Type B pancreatic cell (in vitro differentiated cells): ENCODE results near the gene HOXC10. TPM values are rescaled to one million over a fixed set of nuclear protein-coding genes. Genes with fewer than 3 reads are reported as not detected.

Source experiments
- DNase-seq: peaks from one replicate; pipeline ENCODE4 v3.0.0; 2021; ENCODE audit warnings: mixed read lengths; ENCODE audit not compliant: unreplicated experiment; ENCODE audit errors: extremely low spot score
- H3K27ac Mint-ChIP-seq: 2 replicates; pipeline ENCODE4 v1.8.0; 2021; ENCODE audit warnings: mild to moderate bottlenecking, mixed read lengths
- H3K27me3 Mint-ChIP-seq: 2 replicates; pipeline ENCODE4 v1.8.0; 2021; ENCODE audit warnings: mixed read lengths
- H3K36me3 Mint-ChIP-seq: 2 replicates; pipeline ENCODE4 v1.8.0; 2021; ENCODE audit warnings: mixed read lengths
- H3K4me1 Mint-ChIP-seq: one replicate; pipeline ENCODE4 v1.8.0; 2021; ENCODE audit warnings: mixed read lengths; ENCODE audit not compliant: unreplicated experiment
- H3K4me3 Mint-ChIP-seq: 2 replicates; pipeline ENCODE4 v1.8.0; 2021; ENCODE audit warnings: mild to moderate bottlenecking, mixed read lengths
- H3K9me3 Mint-ChIP-seq: 2 replicates; pipeline ENCODE4 v1.8.0; 2021; ENCODE audit warnings: mixed read lengths
- total RNA-seq: library from RNA; stranded (reverse); gene quantifications from 2 replicates; pipeline ENCODE4 v1.2.1, GENCODE V29; 2021; ENCODE audit warnings: low replicate concordance
- TF ChIP-seq, protein P1 (sequence below): fragments of 200-600 bp; sonication (generic); conservative IDR thresholded peaks from 2 replicates; pipeline ENCODE4 v1.5.0; 2021; ENCODE audit warnings: antibody characterized with exemption, mild to moderate bottlenecking

The HOXC10 gene
- total RNA-seq, 1 donor from 2014 or later: not detected

DNA sequence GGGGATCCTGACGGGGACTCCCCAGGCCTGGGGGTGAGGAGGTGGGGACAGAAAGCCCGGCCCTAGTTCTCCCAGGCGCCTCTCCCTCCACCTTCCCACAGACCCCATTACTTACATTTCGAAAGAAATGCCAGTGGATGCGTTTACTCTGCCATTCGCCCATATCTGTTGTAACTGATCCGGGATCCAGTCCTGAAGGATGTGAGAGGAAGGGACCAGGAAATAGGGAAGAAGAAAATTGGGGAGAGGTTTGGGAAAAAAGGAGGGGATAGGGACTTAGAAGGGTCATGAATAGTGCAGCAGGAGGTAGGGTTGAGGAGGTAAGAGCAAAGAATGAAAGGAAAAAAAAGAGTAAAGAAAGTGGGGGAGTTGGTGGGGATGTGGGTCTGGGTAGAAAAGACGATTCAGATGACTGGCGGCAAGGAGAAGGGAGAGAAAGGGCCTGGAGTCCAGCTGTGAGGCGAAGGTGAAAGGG, 29.1 kb upstream of the HOXC10 start:
- no peaks in the 10 kb centered on the region for H3K9me3 Mint-ChIP-seq
- no peak overlapping the region for H3K27ac Mint-ChIP-seq
- DNase-seq: no peak
- H3K36me3 Mint-ChIP-seq: no peaks in the 10 kb centered on the region
- TF ChIP-seq, protein P1, sequence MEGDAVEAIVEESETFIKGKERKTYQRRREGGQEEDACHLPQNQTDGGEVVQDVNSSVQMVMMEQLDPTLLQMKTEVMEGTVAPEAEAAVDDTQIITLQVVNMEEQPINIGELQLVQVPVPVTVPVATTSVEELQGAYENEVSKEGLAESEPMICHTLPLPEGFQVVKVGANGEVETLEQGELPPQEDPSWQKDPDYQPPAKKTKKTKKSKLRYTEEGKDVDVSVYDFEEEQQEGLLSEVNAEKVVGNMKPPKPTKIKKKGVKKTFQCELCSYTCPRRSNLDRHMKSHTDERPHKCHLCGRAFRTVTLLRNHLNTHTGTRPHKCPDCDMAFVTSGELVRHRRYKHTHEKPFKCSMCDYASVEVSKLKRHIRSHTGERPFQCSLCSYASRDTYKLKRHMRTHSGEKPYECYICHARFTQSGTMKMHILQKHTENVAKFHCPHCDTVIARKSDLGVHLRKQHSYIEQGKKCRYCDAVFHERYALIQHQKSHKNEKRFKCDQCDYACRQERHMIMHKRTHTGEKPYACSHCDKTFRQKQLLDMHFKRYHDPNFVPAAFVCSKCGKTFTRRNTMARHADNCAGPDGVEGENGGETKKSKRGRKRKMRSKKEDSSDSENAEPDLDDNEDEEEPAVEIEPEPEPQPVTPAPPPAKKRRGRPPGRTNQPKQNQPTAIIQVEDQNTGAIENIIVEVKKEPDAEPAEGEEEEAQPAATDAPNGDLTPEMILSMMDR: no peak
- peaks cover 98% of the 10 kb centered on the region for H3K27me3 Mint-ChIP-seq
- no peak overlapping the region for H3K4me3 Mint-ChIP-seq
- H3K4me1 Mint-ChIP-seq: no peaks in the 10 kb centered on the region

DNA sequence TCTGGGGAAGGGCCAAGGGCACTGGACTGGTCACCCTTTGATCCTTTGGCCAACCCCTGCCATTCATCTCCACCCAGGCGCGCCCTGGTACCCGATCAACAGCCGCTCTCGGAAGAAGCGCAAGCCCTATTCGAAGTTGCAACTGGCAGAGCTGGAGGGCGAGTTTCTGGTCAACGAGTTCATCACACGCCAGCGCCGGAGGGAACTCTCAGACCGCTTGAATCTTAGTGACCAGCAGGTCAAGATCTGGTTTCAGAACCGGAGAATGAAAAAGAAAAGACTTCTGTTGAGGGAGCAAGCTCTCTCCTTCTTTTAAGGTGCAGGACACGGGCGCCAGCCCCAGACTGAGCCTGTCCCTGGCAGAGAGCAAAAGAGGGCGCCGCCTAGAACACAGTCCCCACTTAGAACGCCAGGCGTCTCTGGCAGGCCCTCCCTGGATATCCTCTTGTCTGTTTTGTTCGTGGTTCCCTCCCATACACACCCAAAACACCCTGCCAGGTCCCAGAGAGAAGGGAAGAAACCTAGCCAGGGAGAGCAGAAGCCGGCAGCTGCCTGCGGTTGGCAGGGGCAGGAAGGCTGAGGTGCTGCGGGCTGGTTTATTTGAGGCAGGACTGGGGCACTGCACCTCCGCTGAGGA, 28.6 kb upstream of the HOXC10 start:
- no peak overlapping the region for H3K4me3 Mint-ChIP-seq
- no peaks in the 10 kb centered on the region for H3K4me1 Mint-ChIP-seq
- H3K27ac Mint-ChIP-seq: no peak overlapping the region
- DNase-seq: no peak
- no peaks in the 10 kb centered on the region for H3K9me3 Mint-ChIP-seq
- H3K27me3 Mint-ChIP-seq: peaks cover 97% of the 10 kb centered on the region
- no peaks in the 10 kb centered on the region for H3K36me3 Mint-ChIP-seq
- TF ChIP-seq, protein P1: no peak

GRCh38 chr12:53956914-53957536, 27.9 kb upstream of the HOXC10 start:
- H3K27me3 Mint-ChIP-seq: peaks cover 97% of the 10 kb centered on the region
- no peaks in the 10 kb centered on the region for H3K4me1 Mint-ChIP-seq
- H3K9me3 Mint-ChIP-seq: no peaks in the 10 kb centered on the region
- TF ChIP-seq, protein P1: no peak
- no peak overlapping the region for H3K4me3 Mint-ChIP-seq
- H3K36me3 Mint-ChIP-seq: no peaks in the 10 kb centered on the region
- no peak overlapping the region for H3K27ac Mint-ChIP-seq
- no peak for DNase-seq

DNA sequence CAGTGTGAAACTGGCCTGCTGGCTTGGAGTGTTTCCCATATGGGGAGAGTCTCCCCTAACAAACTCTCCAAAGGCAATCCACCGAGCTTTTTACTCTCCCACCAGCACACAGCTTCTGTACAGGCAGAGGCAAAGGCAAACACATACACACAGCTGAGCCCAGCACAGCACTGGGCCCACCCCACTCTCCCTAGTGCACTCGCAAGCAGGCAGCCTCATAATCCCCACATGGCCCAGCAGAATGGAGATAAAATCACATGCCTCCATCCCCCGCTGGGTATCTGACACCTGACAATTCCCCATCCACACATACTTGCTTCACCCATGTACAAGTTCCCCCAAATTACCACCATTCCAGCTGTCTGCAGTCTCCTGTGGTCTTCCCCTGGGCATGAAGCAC, 26.8 kb upstream of the HOXC10 start:
- no peak for DNase-seq
- Mint-ChIP-seq H3K9me3 (no peaks in the 10 kb centered on the region), H3K36me3 (no peaks in the 10 kb centered on the region), H3K27me3 (peaks cover 97% of the 10 kb centered on the region), H3K4me1 (no peaks in the 10 kb centered on the region), H3K27ac (no peak overlapping the region), H3K4me3 (no peak overlapping the region)
- TF ChIP-seq, protein P1: no peak

DNA sequence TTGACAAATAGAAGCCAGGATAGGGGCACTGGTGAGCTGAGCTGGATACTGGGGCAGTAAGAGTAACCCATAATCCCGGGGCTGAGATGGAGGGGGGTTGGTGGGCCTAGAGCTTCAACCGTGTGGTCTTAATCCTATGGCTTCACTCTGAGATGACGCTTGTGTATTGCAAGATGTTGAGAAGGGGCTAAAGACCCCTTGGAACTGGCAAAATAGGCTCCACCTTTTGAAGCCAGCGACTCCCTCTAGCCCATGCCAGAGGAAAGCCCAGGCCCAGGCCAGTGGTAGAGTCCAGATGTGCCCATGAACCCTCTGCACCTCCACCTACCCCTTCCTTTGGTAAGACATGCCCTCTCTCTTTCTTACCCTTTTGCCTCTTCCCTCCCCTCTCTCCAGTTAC, 25.6 kb upstream of the HOXC10 start:
- DNase-seq: no peak
- H3K36me3 Mint-ChIP-seq: no peaks in the 10 kb centered on the region
- no peak overlapping the region for H3K27ac Mint-ChIP-seq
- TF ChIP-seq, protein P1: no peak
- peaks cover 97% of the 10 kb centered on the region for H3K27me3 Mint-ChIP-seq
- no peaks in the 10 kb centered on the region for H3K4me1 Mint-ChIP-seq
- no peaks in the 10 kb centered on the region for H3K9me3 Mint-ChIP-seq
- no peak overlapping the region for H3K4me3 Mint-ChIP-seq
